Smooth muscle cell (in vitro differentiated cells): Measurements from ENCODE around the gene SHISAL2A. TPM values are rescaled to one million over a fixed set of nuclear protein-coding genes. Genes with fewer than 3 reads are reported as not detected.
A peak's percentile ranks its signal among the peaks of the same experiment; 100 is the strongest.

Experiments
- DNase-seq: peaks from one replicate; lab custom pipeline; 2025; ENCODE audit not compliant: unreplicated experiment; lab: John Stamatoyannopoulos, UW
- H2AFZ ChIP-seq: fragments of 200-600 bp; sonication (generic); 2 replicates; pipeline ENCODE4 v1.6.0; 2016; ENCODE audit warnings: antibody characterized with exemption, low read depth, mild to moderate bottlenecking
- H3F3A ChIP-seq: fragments of 200-600 bp; sonication (generic); 2 replicates; pipeline ENCODE4 v1.6.0; 2017; ENCODE audit warnings: antibody characterized with exemption, low read depth
- H3K27ac ChIP-seq: fragments of 200-600 bp; sonication (generic); 2 replicates; pipeline ENCODE4 v1.5.1; 2016; ENCODE audit warnings: low read depth, mild to moderate bottlenecking
- H3K27me3 ChIP-seq: fragments of 200-600 bp; sonication (generic); 2 replicates; pipeline ENCODE4 v1.6.1; 2016; ENCODE audit warnings: low read depth, mild to moderate bottlenecking
- H3K36me3 ChIP-seq: fragments of 200-600 bp; sonication (generic); 2 replicates; pipeline ENCODE4 v1.5.1; 2016; ENCODE audit warnings: low read depth
- H3K4me1 ChIP-seq: fragments of 200-600 bp; sonication (generic); 2 replicates; pipeline ENCODE4 v1.5.1; 2016; ENCODE audit warnings: low read depth
- H3K4me2 ChIP-seq: fragments of 200-600 bp; sonication (generic); 2 replicates; pipeline ENCODE4 v1.6.0; 2016; ENCODE audit warnings: mild to moderate bottlenecking
- H3K4me3 ChIP-seq: fragments of 200-600 bp; sonication (generic); 2 replicates; pipeline ENCODE4 v1.5.1; 2016; ENCODE audit warnings: mild to moderate bottlenecking
- H3K79me2 ChIP-seq: fragments of 200-600 bp; sonication (generic); 2 replicates; pipeline ENCODE4 v1.6.0; 2016; ENCODE audit warnings: low read depth, mild to moderate bottlenecking
- H3K9ac ChIP-seq: fragments of 200-600 bp; sonication (generic); 2 replicates; pipeline ENCODE4 v1.6.0; 2016; ENCODE audit warnings: low read depth
- H3K9me3 ChIP-seq: fragments of 200-600 bp; sonication (generic); replicated peaks from 2 replicates; pipeline ENCODE4 v1.5.1; 2016; ENCODE audit warnings: low read depth
- H4K20me1 ChIP-seq: fragments of 200-600 bp; sonication (generic); 2 replicates; pipeline ENCODE4 v1.6.0; 2016; ENCODE audit warnings: low read depth
- WGBS: methylation state at CpG from one replicate; pipeline ENCODE4 v1.1.7; 2016; ENCODE audit warnings: low lambda C conversion rate; 5-methylcytosine and 5-hydroxymethylcytosine counted together
- polyA plus RNA-seq: library from polyadenylated mRNA; unstranded; fragments of >200 nt; fragmentation: Nextera tagmentation; extraction: Ambion mirVana; gene quantifications from 2 replicates; pipeline ENCODE4 v1.2.1, GENCODE V29; 2016
- total RNA-seq: library from RNA; depleted of rRNA; stranded (reverse); fragments of >200 nt; gene quantifications from 2 replicates; pipeline ENCODE4 v1.2.3, GENCODE V29; 2014
- TF ChIP-seq, protein P1 (sequence below): fragments of 200-600 bp; sonication (generic); IDR thresholded peaks from 2 replicates; pipeline ENCODE4 v1.5.1; 2017; ENCODE audit warnings: borderline replicate concordance, mild to moderate bottlenecking, antibody characterized with exemption; ENCODE audit not compliant: insufficient read depth, poor library complexity, severe bottlenecking

SHISAL2A gene
- total and polyA plus RNA-seq, 2 experiments from 2014 or later, result 0.66 to 2.3 TPM

DNA sequence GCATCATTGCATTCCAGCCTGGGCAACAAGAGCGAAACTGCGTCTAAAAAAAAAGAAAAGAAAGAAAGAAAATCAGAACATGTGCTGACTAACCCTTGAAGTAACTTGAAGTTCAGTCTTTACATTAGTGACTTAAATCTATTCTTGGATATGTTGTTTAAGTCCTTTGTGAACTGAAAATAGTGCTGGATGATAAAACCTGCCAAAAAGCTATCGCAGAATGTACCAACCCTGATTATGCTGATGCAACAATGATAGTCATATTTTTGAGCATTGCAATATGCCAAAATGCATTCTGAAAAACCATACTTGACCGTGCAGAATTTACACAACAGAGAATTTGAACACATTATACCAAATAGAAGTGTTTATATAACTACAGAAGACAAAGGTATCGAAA is 30.7 kb downstream of the SHISAL2A start:
- H2AFZ ChIP-seq, result peak overlapping the region; percentile 82
- H3K9ac ChIP-seq, result no peak overlapping the region
- no peak overlapping the region for H3K27ac ChIP-seq
- H4K20me1 ChIP-seq, result no peaks in the 10 kb centered on the region
- no peaks in the 10 kb centered on the region for H3K79me2 ChIP-seq
- H3K36me3 ChIP-seq, result no peaks in the 10 kb centered on the region
- H3K4me2 ChIP-seq, result peak overlapping the region; percentile 73
- H3K9me3 ChIP-seq, result no peaks in the 10 kb centered on the region
- no peaks in the 10 kb centered on the region for H3K27me3 ChIP-seq
- TF ChIP-seq, protein P1, sequence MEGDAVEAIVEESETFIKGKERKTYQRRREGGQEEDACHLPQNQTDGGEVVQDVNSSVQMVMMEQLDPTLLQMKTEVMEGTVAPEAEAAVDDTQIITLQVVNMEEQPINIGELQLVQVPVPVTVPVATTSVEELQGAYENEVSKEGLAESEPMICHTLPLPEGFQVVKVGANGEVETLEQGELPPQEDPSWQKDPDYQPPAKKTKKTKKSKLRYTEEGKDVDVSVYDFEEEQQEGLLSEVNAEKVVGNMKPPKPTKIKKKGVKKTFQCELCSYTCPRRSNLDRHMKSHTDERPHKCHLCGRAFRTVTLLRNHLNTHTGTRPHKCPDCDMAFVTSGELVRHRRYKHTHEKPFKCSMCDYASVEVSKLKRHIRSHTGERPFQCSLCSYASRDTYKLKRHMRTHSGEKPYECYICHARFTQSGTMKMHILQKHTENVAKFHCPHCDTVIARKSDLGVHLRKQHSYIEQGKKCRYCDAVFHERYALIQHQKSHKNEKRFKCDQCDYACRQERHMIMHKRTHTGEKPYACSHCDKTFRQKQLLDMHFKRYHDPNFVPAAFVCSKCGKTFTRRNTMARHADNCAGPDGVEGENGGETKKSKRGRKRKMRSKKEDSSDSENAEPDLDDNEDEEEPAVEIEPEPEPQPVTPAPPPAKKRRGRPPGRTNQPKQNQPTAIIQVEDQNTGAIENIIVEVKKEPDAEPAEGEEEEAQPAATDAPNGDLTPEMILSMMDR, result no peak
- no peak for DNase-seq
- no peak overlapping the region for H3K4me3 ChIP-seq
- WGBS, result 88% methylated on average over 5 of the region's 5 CpGs
- peaks cover 10% of the 10 kb centered on the region for H3F3A ChIP-seq
- peaks cover 30% of the 10 kb centered on the region for H3K4me1 ChIP-seq

DNA sequence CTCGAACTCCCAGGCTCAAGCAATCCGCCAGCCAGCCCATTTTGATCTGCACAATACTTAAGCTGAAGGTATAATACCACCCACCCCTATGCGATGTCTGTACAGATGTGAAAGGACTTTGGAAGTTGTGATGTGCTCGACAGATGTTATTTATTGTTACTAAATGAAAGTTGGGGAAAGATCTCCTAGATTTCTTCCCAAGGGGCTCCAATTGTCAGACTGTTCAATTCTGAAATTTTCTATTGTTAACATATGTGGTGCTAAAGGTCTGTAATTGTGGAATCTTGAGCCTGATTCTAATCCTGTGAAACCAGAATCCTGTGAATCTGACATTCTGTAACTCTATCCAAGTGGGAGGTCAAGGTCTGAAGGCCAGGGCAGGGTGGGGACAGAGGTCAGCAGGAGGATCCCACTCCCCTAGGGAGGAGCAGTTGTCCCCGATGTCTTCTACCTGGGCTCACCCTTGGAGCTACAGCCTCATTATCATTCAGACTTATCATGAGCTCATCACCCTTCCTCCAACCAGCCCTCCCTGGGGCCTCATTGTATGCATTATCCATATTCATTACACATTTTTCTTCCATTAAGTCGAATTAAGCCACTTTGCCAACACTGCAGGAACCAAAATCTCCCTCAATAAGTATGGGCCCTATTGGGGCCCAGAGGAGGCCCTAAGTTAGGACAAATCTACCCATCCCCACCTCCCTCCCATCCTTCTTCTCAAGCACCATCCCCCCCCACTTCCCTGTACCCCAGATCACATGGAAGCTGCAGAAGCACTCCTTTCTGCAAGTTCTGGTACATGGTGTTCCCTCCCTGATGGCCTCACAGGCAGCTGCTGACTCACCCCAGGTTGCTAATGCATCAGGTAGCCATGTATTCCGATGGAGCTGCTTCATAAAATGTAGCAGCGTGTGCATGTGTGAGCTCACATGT is 32.3 kb downstream of the SHISAL2A start:
- H3K36me3 ChIP-seq, result no peaks in the 10 kb centered on the region
- TF ChIP-seq, protein P1, result no peak
- WGBS, result 84% methylated on average over 8 of the region's 8 CpGs
- peaks cover 16% of the 10 kb centered on the region for H3F3A ChIP-seq
- H4K20me1 ChIP-seq, result no peaks in the 10 kb centered on the region
- H2AFZ ChIP-seq, result no peak overlapping the region
- H3K9me3 ChIP-seq, result no peaks in the 10 kb centered on the region
- H3K79me2 ChIP-seq, result no peaks in the 10 kb centered on the region
- H3K4me2 ChIP-seq, result no peak overlapping the region
- no peak for DNase-seq
- H3K27me3 ChIP-seq, result no peaks in the 10 kb centered on the region
- no peak overlapping the region for H3K4me3 ChIP-seq
- no peak overlapping the region for H3K27ac ChIP-seq
- no peak overlapping the region for H3K9ac ChIP-seq
- H3K4me1 ChIP-seq, result peaks cover 22% of the 10 kb centered on the region

DNA sequence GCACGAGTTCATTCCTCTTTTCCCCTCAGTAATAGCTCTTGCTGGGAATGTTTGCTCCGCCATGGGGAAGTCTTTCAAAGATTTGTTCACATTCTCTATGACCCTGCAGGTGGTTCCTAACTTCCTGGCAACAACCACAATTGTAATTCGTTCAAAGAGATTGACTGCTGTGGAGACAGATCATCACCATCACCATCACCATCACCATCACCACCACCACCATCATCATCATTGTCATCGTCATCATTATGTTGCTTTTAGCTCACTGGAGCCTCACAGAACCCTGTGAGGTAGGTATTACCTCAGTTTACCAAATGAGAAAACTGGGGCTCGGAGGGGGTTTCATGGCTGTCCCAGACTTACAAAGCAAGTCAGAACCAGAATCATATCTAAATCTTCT is 34.3 kb downstream of the SHISAL2A start:
- H3K27ac ChIP-seq, result no peak overlapping the region
- TF ChIP-seq, protein P1, result no peak
- 96% methylated on average over 5 of the region's 5 CpGs for WGBS
- H3K9me3 ChIP-seq, result no peaks in the 10 kb centered on the region
- H4K20me1 ChIP-seq, result no peaks in the 10 kb centered on the region
- H3K36me3 ChIP-seq, result no peaks in the 10 kb centered on the region
- H3F3A ChIP-seq, result peaks cover 17% of the 10 kb centered on the region
- H3K4me1 ChIP-seq, result peaks cover 13% of the 10 kb centered on the region
- no peaks in the 10 kb centered on the region for H3K79me2 ChIP-seq
- no peak for DNase-seq
- no peaks in the 10 kb centered on the region for H3K27me3 ChIP-seq
- H3K4me3 ChIP-seq, result no peak overlapping the region
- H3K4me2 ChIP-seq, result no peak overlapping the region
- H2AFZ ChIP-seq, result no peak overlapping the region
- no peak overlapping the region for H3K9ac ChIP-seq

DNA sequence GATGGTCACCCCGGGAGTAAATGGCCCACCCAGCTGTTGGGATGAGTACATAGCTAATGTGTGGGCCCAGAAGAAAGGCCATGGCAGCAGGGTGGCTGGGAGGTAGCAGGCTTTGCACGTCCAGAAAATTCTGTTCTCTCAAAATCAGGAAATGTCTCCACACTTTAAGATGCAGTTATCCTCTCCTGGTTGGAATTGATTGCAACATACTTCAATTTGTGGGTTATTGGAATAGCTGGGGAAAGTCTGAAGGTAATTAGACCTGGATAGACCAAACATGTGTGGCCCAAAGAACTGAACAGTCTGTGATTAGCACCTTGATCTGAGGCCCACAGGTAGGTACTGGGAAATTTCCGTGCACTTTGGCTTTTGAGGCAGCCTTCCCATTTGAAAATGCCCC is 35.0 kb downstream of the SHISAL2A start:
- H3K79me2 ChIP-seq, result no peaks in the 10 kb centered on the region
- no peaks in the 10 kb centered on the region for H4K20me1 ChIP-seq
- 83% methylated on average over 3 of the region's 3 CpGs for WGBS
- no peak overlapping the region for H3K4me3 ChIP-seq
- no peaks in the 10 kb centered on the region for H3K27me3 ChIP-seq
- H3K27ac ChIP-seq, result no peak overlapping the region
- TF ChIP-seq, protein P1, result no peak
- no peaks in the 10 kb centered on the region for H3K36me3 ChIP-seq
- no peak overlapping the region for H3K4me2 ChIP-seq
- no peak overlapping the region for H3K9ac ChIP-seq
- H3K9me3 ChIP-seq, result no peaks in the 10 kb centered on the region
- no peak overlapping the region for H2AFZ ChIP-seq
- peaks cover 6% of the 10 kb centered on the region for H3K4me1 ChIP-seq
- peaks cover 12% of the 10 kb centered on the region for H3F3A ChIP-seq
- no peak for DNase-seq
